Hepatic stellate cell (primary cell): Measurements from ENCODE around the gene KRT32.

Experiments used
- DNase-seq: peaks from one replicate; pipeline ENCODE4 v3.0.0; 2011; ENCODE audit warnings: low spot score

KRT32 gene

DNA sequence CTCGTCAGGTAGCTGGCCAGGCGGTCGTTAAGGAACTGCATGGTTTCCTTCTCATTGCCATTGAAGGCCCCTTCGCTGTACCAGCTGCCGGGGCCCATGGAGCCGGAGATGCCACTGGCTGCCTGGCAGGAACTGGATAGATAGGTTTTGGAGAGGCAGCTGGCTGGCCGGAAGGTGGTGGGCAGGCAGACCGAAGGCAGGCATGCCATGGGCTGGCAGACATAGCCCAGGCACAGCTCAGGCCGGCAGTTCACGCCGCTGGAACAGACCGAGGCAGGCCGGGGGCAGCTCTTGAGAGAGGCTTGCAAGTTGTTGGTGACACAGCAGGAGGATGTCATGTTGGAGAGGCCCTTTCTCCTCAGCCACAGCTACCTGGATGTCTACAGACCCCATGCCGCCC is at the start of gene KRT32:
KRT32 (minus strand) TSS at position 399 of the 400 bp plus-strand sequence; CDS start at position 338, 61 bp downstream.
- no peak for DNase-seq

GRCh38 chr17:41516830-41517283 is 49.7 kb upstream of the KRT32 start:
- DNase-seq: no peak

GRCh38 chr17:41516147-41516829 is 49.1 kb upstream of the KRT32 start:
- no peak for DNase-seq

DNA sequence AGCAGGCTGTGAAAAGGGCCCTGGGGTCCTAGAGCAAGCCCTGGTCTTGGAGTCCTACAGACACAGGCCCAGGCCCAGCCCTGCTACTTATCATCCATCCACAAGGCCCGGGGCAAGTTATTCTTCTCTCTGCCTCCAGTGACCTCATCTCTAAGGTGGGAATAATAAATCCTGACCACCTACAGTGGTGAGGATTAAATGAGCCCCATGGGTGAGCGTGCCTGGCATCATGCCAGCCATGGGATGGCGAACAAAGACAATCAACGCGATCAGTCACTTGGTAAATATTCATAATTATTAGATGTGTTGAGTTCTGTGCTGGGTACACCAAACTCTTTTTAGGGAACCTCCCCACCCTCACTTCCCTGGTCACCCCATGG is 46.0 kb upstream of the KRT32 start:
- no peak for DNase-seq

DNA sequence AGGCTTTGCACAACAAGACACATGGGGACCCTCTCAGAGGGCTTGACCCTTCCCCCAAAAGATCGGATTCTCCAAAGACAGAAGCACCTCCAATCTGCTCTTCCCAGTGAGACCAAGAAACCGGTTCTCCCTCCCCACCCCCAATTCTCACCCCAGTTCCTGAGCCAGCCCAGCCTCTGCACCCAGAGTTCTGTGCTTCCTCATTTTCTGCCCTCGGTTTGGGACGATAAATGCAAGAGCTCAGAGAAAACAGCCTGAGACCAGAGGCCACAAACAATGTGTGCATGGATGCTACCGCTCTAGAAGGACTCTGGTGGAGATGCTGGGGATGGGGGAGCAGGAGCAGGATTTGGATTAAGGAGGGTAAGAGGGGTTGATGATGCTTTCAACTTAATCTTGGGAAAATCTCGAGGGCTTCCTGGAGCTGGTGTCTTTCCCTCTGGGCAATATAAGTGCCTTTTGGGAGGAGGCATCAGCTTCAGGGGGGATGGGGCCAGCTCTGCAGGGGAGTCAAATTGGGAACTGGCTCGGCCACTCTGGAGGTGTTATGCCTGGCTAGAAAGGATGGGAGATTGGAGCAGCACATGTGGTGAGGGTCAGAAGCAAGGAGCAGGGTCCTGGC is 45.5 kb upstream of the KRT32 start:
- no peak for DNase-seq

GRCh38 chr17:41511716-41512115 is 44.5 kb upstream of the KRT32 start:
- no peak for DNase-seq

- no peak for DNase-seq
These were observed 43.9 kb upstream of the KRT32 start for GRCh38 chr17:41511116-41511515.

DNA sequence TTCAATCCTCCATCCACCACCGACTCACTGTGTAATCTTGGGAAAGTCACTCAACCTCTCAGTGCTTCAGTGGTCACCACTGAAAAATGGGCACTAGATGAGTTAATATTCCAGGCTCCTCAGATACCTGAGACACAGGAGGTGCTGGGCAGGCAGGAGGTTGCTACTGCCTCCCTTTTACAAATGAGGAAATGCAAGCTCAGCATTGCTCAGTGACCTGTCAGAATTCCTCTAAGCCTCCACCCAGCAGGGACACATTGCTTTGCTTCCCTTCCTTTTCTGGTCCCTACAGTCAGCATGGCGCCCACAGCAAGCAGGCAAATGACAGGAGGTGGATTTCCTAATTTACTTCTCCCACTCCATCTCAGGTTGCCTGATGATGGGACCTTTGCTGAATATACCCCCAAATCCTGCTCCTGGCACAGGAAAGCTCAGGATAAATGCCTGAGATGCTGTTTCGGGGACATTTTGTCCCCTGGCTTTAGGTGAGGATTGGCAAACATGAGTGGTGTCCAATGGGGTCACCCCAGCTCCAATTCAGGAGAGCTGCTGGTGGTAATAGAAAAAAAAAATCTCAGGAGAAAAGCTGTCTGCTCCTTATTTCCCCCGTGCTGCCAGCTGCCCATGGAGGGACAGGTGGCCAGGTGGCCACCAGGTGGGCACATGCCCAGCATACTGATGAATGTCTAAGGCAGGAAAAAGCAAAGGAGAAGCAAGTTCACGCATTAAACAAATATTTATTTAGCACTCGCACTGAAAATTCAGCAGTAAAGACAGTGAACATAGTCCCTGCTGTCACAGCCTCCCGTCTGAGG is 43.3 kb upstream of the KRT32 start:
- no peak for DNase-seq

GRCh38 chr17:41507315-41507880 is 40.2 kb upstream of the KRT32 start:
- DNase-seq: no peak

- no peak for DNase-seq
These were observed 38.9 kb upstream of the KRT32 start for GRCh38 chr17:41505809-41506767.

GRCh38 chr17:41505007-41505808 is 38.0 kb upstream of the KRT32 start, which contains the start of gene KRT13:
Gene KRT13 (minus strand): TSS chr17:41505612. CDS start chr17:41505550, 62 bp downstream.
- no peak for DNase-seq

DNA sequence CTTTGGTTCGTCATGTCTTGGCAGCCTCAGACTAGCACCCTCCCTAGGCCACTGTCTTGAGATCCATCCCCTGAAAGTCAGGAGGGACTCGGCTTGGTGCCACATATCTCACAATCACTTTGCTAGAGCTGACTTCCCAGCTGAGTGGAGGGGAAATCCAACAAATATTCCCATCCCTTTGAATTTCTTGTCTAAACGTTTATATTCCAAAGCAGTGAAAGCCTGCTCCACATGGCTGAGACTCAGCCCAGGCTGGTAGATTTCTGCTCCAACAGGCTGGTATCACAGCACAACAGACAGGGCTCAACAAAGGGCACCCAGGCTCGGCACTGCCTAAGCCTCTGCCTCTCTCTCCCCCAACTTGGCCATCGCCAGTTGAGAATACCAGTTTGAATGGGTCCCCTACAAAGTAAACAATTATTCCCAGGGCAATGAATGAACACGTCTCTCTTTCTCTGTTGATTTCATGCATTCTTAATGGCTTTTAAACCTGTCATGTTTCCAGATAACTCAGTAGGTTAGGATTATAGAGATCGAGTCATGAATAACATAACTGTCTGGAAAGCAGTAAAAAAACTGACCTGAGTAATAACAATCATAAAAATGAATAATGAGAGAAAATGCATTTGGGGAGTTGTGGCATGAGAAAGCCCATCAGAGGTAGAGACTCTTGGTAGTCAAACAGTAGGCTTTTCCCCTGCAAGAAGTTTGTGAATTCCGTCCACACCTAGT is 37.2 kb upstream of the KRT32 start:
- no peak for DNase-seq

- no peak for DNase-seq
These were observed 36.0 kb upstream of the KRT32 start for GRCh38 chr17:41503202-41503601.

- peak; percentile 76 for DNase-seq
These were observed 33.1 kb upstream of the KRT32 start for GRCh38 chr17:41500131-41500911.

- DNase-seq: no peak
These were observed 32.5 kb upstream of the KRT32 start for GRCh38 chr17:41499714-41500113.

DNA sequence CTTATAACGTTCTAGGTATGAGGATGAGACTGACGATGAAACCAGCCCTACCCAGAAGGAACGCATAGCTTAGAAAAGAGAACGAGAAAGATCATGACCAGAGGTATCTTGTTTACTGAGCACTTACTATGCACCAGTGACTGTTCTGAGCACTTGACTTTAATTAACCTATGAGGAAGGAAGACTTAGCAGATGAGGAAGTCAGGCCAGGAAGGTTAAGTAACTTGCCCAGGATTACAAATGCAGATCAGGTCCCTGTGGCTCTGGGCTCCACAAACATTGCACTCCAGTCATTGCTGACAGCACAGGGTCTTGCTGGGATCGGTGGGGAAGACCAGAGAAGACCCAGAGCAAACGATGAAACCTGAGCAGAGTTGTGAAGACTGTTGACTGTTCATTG is 31.1 kb upstream of the KRT32 start:
- DNase-seq: no peak

DNA sequence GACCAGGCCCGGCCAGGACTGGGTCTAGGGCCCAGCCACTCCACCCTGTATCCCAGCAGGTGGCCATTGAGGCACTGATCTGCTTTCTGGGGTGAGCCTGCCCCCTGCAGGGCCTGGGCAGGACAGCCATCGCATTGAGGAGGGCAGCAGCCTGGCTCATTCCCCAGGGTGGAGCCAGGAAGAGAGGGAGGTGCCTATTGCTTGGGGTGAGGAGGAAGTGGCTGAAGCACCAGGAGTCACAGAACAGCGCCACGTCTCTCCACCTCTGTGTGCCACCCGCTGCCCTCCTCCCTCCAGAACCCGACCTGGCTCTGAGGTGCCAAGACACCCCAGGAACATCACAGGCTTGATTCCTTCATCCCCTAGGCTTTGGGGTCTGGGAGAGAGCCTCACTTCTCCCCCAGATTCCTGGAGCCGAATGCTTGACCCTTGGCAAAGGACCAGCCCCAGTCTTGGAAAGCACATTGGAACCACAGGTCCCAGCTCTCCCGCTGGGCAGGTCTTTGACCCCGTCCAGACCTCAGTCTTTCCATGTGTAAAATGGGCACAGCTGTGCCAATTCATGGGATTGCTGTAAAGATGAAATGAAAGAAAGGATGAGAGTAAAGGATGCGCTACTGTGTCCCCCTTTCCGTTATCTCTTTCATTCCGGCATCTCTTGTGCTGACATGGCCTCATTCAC is 29.8 kb upstream of the KRT32 start:
- DNase-seq: peak; percentile 97

DNA sequence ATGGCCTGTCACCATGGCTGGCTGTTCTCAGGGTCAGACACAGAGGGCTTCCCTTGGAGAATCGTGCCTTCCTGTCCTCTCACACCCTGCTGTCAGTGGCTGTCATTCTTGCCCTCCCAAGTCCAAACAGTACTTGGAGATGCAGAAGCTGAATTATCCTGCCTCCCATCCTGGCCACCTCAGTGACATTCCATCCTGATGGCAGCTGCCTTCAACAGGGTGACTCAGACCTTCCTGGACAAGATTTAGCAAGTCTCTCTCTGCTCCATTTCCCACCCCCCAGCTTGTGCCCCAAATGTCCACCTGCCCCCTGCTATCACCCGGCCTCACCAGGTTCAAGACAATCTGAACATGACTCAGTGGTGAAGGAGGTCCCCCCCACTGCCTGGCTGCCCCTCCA is 27.3 kb upstream of the KRT32 start:
- peak; percentile 57 for DNase-seq
